HFFc6 (cell line): ENCODE results near the gene NARF. TPM values are rescaled to one million over a fixed set of nuclear protein-coding genes. Genes with fewer than 3 reads are reported as not detected.

Source experiments
- DNase-seq: peaks from one replicate; pipeline ENCODE4 v3.0.0-alpha.2; 2018
- H3K27ac Mint-ChIP-seq: 2 replicates; pipeline ENCODE4 v1.8.0; 2020; ENCODE audit warnings: mild to moderate bottlenecking, mixed read lengths
- H3K27me3 Mint-ChIP-seq: 2 replicates; pipeline ENCODE4 v1.8.0; 2021; ENCODE audit warnings: mild to moderate bottlenecking, moderate library complexity, mixed read lengths; ENCODE audit not compliant: insufficient read depth
- H3K36me3 Mint-ChIP-seq: 2 replicates; pipeline ENCODE4 v1.8.0; 2021; ENCODE audit warnings: low read depth, mixed read lengths
- H3K4me1 Mint-ChIP-seq: 2 replicates; pipeline ENCODE4 v1.8.0; 2020; ENCODE audit warnings: low read depth, mixed read lengths
- H3K4me3 Mint-ChIP-seq: 2 replicates; pipeline ENCODE4 v1.8.0; 2020; ENCODE audit warnings: mild to moderate bottlenecking, moderate library complexity, mixed read lengths
- H3K9me3 Mint-ChIP-seq: 2 replicates; pipeline ENCODE4 v1.8.0; 2020; ENCODE audit warnings: mild to moderate bottlenecking, mixed read lengths
- total RNA-seq, 6 experiments: library from RNA; stranded (reverse); fragmentation: NEBNext Ultra II Directional; extraction: Animal tissue kit (Norgen Biotek cat#: 25700); gene quantifications; 2 replicates in 1 of 6; 3 replicates in 5 of 6; pipeline ENCODE4 v1.2.3, GENCODE V29; 2021
- TF ChIP-seq, protein P1 (sequence below): fragments of 200-600 bp; sonication (generic); IDR thresholded peaks from 2 replicates; pipeline ENCODE4 v1.5.0; 2021; ENCODE audit warnings: antibody characterized with exemption, mild to moderate bottlenecking

The NARF gene
- total RNA-seq, 6 experiments from 2014 or later, result 25.2 to 38.1 (median 28.8) TPM

DNA sequence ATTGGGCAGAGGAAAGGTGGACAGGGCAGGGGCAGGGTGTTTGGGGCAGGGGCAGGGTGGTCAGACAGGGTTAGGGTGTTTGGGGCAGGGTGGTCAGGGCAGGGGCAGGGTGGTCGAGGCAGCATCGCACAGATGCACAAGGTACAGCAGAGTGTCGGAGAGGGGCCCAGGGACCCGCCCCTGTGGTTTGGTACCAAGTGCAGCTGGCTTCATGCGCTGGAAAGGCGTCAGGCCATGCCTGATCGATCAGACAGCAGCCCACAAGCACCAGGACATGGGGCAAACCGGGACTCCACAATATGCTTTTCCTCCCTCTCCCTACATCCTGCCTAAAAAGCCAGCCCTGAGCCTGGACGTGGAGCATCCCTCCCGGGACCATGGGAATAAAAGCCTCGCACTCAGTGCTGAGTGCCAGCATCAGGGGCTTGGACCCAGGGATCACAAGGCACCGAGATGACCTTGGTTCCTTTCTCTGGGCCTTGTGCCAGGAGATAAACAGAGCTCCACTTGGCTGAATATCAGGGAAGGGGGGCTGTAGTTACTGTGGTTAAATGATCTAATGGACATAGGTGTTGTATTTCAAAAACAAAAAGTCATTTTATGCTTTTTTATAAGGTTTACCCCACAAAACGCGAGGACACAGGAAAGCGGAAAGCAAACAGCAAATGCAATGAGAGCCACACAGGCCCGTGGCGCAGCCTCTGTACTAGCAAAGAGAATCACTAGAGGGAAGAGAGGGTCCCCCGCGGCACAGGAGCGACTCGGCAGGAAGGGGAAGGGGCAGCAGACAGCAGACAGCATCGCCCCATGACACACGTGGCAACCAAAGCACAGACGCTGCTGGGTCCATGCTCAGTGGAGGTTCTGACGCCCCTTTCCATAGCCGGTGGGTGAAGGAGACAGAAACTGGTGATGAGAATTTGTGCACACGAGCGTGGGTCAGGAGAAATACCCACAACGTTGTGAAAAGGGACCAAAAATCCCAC, 45.7 kb upstream of the NARF start:
- no peak for DNase-seq
- no peaks in the 10 kb centered on the region for H3K9me3 Mint-ChIP-seq
- TF ChIP-seq, protein P1, sequence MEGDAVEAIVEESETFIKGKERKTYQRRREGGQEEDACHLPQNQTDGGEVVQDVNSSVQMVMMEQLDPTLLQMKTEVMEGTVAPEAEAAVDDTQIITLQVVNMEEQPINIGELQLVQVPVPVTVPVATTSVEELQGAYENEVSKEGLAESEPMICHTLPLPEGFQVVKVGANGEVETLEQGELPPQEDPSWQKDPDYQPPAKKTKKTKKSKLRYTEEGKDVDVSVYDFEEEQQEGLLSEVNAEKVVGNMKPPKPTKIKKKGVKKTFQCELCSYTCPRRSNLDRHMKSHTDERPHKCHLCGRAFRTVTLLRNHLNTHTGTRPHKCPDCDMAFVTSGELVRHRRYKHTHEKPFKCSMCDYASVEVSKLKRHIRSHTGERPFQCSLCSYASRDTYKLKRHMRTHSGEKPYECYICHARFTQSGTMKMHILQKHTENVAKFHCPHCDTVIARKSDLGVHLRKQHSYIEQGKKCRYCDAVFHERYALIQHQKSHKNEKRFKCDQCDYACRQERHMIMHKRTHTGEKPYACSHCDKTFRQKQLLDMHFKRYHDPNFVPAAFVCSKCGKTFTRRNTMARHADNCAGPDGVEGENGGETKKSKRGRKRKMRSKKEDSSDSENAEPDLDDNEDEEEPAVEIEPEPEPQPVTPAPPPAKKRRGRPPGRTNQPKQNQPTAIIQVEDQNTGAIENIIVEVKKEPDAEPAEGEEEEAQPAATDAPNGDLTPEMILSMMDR, result no peak
- H3K4me1 Mint-ChIP-seq, result peaks cover 8% of the 10 kb centered on the region
- H3K27ac Mint-ChIP-seq, result no peak overlapping the region
- peaks cover 4% of the 10 kb centered on the region; the same call in 1 of the 2 replicates for H3K36me3 Mint-ChIP-seq
- peaks cover 1% of the 10 kb centered on the region; the same call in 1 of the 2 replicates for H3K27me3 Mint-ChIP-seq
- H3K4me3 Mint-ChIP-seq, result no peak overlapping the region

DNA sequence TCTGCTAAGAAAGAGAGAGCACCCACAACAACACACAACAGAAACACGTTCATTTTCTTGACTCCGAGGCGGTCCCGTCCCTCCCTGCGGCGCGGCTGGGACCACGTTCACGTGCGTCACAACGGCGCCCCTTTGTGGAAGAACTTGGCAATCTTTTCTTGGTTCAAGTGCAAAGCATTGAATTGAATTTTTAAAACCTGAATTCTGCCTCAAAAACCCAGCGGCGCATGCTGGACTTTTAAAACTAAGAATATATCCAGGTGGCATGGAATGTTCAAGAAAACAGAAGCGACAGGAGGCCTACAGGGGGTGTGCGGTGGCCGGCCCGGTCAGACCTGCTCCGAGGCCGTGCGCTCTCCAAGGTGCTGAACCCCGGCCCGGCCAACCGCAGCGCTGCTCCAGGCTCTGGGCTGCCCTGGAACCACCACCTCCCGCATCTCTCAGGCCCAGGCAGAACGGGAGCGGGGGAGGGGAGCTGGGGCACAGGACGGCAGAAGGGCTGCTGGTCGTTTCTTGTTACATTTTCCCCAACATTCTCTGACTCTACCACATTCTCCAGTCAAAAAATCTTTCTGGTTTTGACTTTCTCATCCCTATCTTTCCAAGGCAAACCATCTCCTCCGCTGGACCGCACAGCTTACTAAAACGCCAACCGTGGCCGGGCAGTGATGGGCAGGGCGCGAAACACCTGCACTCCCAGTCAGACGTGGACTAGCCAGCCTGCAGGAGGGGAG, 43.8 kb upstream of the NARF start:
- H3K36me3 Mint-ChIP-seq, result peaks cover 4% of the 10 kb centered on the region; the same call in 1 of the 2 replicates
- H3K4me3 Mint-ChIP-seq, result no peak overlapping the region; the same call in 1 of the 2 replicates
- TF ChIP-seq, protein P1, result peak; percentile 88
- no peaks in the 10 kb centered on the region for H3K9me3 Mint-ChIP-seq
- no peak overlapping the region for H3K27ac Mint-ChIP-seq
- H3K27me3 Mint-ChIP-seq, result peaks cover 1% of the 10 kb centered on the region; the same call in 1 of the 2 replicates
- peak; percentile 41 for DNase-seq
- H3K4me1 Mint-ChIP-seq, result peaks cover 15% of the 10 kb centered on the region

- TF ChIP-seq, protein P1, result no peak
- no peaks in the 10 kb centered on the region for H3K9me3 Mint-ChIP-seq
- H3K27ac Mint-ChIP-seq, result no peak overlapping the region
- peaks cover 18% of the 10 kb centered on the region for H3K4me1 Mint-ChIP-seq
- peaks cover 4% of the 10 kb centered on the region; the same call in 1 of the 2 replicates for H3K36me3 Mint-ChIP-seq
- no peak for DNase-seq
- H3K27me3 Mint-ChIP-seq, result peaks cover 1% of the 10 kb centered on the region; the same call in 1 of the 2 replicates
- no peak overlapping the region for H3K4me3 Mint-ChIP-seq
Observed at GRCh38 chr17:82415336-82415735, 43.2 kb upstream of the NARF start.

GRCh38 chr17:82415786-82416185, 42.8 kb upstream of the NARF start:
- peaks cover 5% of the 10 kb centered on the region for H3K36me3 Mint-ChIP-seq
- H3K4me3 Mint-ChIP-seq, result no peak overlapping the region
- peaks cover 18% of the 10 kb centered on the region for H3K4me1 Mint-ChIP-seq
- H3K9me3 Mint-ChIP-seq, result no peaks in the 10 kb centered on the region
- H3K27me3 Mint-ChIP-seq, result peaks cover 1% of the 10 kb centered on the region; the same call in 1 of the 2 replicates
- no peak overlapping the region for H3K27ac Mint-ChIP-seq
- DNase-seq, result no peak
- TF ChIP-seq, protein P1, result no peak

- H3K36me3 Mint-ChIP-seq, result peaks cover 10% of the 10 kb centered on the region
- H3K27me3 Mint-ChIP-seq, result peaks cover 1% of the 10 kb centered on the region; the same call in 1 of the 2 replicates
- no peak for DNase-seq
- peaks cover 18% of the 10 kb centered on the region for H3K4me1 Mint-ChIP-seq
- no peaks in the 10 kb centered on the region for H3K9me3 Mint-ChIP-seq
- H3K27ac Mint-ChIP-seq, result no peak overlapping the region
- H3K4me3 Mint-ChIP-seq, result no peak overlapping the region
- TF ChIP-seq, protein P1, result no peak
Observed at GRCh38 chr17:82416264-82416663, 42.3 kb upstream of the NARF start.
